Upper lobe of right lung (tissue), 1 donor: ENCODE data around the gene PTOV1. TPM values are rescaled to one million over a fixed set of nuclear protein-coding genes. Genes with fewer than 3 reads are reported as not detected.
A peak's percentile ranks its signal among the peaks of the same experiment; 100 is the strongest.

Experiments
- ATAC-seq: fragments of 200-7000 bp; cut with Tn5 transposase; one replicate; pipeline ENCODE4 v1.9.1; 2020; ENCODE audit warnings: mild to moderate bottlenecking, moderate library complexity
- DNase-seq: peaks from one replicate; pipeline ENCODE4 v3.0.0-alpha.2; 2020
- H3K27ac ChIP-seq: fragments of 200-600 bp; one replicate; pipeline ENCODE4 v1.8.0; 2022
- H3K27me3 ChIP-seq: fragments of 200-600 bp; one replicate; pipeline ENCODE4 v1.8.0; 2022; ENCODE audit warnings: mild to moderate bottlenecking
- H3K36me3 ChIP-seq: fragments of 200-600 bp; one replicate; pipeline ENCODE4 v1.8.0; 2022
- H3K4me1 ChIP-seq: fragments of 200-600 bp; one replicate; pipeline ENCODE4 v1.8.0; 2022
- H3K4me3 ChIP-seq: fragments of 200-600 bp; one replicate; pipeline ENCODE4 v1.8.0; 2022; ENCODE audit warnings: mild to moderate bottlenecking
- H3K9me3 ChIP-seq: fragments of 200-600 bp; one replicate; pipeline ENCODE4 v1.8.0; 2022
- intact Hi-C: fragments of 100-400 bp; cut with DNase I; formaldehyde crosslinking; loops from one replicate; pipeline ENCODE4 v1.11.0; 2022
- total RNA-seq: library from RNA; stranded (reverse); fragmentation: NEBNext Ultra II Directional; extraction: Animal tissue kit (Norgen Biotek cat#: 25700); gene quantifications from one replicate; pipeline ENCODE4 v1.2.1, GENCODE V29; 2021
- TF ChIP-seq, protein P1 (sequence below): fragments of 200-600 bp; IDR thresholded peaks from one replicate; pipeline ENCODE4 v1.8.0; 2022; ENCODE audit warnings: antibody characterized with exemption
- donor health status: DM: no; HTN: yes; CAD: no; lungs with severe emphysema.

PTOV1 gene
- total RNA-seq, 1 donor from 2014 or later = 104 TPM

DNA sequence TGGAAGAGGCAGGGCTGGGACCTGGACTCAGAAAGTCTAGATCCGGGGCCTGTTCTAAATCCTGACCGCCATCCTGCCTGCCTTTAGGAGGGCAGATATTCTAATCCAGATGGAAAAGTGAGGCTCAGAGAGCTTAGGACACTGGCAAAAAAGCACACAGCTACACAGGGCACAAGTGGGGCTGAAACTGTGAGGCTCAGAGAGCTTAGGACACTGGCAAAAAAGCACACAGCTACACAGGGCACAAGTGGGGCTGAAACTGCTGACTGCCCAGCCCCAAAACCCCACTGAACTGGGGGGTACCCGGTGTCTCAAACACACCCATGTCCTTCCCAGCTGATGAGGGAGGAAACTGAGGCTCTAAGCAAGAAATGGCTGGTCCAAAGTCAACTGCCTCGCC, 24.2 kb downstream of the PTOV1 start:
- Histone ChIP-seq H3K4me3 (peak overlapping the region; percentile 82), H3K27me3 (no peaks in the 10 kb centered on the region), H3K27ac (peak overlapping the region; percentile 100), H3K36me3 (peaks cover 15% of the 10 kb centered on the region), H3K4me1 (peaks cover 29% of the 10 kb centered on the region), H3K9me3 (no peaks in the 10 kb centered on the region)
- TF ChIP-seq, protein P1, sequence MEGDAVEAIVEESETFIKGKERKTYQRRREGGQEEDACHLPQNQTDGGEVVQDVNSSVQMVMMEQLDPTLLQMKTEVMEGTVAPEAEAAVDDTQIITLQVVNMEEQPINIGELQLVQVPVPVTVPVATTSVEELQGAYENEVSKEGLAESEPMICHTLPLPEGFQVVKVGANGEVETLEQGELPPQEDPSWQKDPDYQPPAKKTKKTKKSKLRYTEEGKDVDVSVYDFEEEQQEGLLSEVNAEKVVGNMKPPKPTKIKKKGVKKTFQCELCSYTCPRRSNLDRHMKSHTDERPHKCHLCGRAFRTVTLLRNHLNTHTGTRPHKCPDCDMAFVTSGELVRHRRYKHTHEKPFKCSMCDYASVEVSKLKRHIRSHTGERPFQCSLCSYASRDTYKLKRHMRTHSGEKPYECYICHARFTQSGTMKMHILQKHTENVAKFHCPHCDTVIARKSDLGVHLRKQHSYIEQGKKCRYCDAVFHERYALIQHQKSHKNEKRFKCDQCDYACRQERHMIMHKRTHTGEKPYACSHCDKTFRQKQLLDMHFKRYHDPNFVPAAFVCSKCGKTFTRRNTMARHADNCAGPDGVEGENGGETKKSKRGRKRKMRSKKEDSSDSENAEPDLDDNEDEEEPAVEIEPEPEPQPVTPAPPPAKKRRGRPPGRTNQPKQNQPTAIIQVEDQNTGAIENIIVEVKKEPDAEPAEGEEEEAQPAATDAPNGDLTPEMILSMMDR = no peak
- DNase-seq (no peak), ATAC-seq (no peak)
- intact Hi-C loops = no loop called here

DNA sequence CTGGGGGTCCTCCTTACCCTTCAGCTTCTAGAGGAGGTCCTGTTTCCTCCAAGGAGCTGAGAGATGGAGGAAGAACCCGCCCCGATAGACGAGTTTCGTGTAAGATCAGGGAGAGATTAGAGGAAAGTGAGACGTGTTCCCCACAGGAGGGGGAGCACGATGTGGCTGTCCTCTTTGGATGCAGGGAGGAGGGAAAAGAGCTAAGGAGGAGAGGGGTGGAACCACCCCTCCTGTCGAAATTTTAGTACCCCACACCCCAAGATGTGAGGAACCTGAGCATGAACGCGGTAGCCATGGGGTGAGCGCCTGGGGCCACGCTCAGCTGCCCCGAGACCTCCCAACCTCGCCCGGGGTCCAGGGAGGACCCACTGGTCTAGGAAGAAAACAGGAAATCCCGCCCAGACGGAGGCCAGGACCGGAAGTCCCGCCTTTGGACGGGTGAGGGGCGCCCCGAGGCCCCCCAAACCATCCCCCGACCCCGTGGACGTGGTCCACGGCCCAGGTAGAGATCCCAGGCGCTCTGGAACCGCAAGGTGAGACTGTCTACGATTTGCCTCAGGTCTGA, 25.0 kb downstream of the PTOV1 start:
- peak; percentile 2 for ATAC-seq
- peak; percentile 86 for DNase-seq

DNA sequence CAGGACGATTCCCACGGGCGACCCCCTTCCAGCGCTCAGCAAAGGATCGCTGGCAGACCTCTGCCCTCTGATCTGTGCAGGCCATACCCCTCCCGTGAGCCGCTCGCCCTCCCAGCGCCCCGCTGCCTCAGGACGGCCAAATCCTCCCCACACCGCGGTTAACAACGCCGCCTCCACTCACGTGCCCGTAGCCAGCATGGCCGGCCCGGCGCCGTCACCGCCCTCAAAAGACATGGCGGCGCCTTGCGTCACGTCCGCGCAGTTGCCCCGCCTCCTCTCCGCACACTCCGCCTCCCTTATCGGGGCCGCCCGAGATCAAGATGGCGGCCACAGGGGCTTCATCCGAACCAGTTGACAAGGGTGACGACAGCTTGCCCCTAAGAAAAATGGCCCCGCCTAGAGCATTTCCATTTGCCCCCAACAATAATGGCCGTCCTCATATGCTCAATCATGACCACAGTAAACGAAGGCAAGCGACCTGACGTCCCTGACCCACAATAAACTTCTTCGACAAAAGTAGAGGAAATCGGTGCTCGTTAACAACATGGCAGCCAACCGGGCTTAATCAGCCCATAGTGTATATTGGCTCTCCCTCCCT, 25.6 kb downstream of the PTOV1 start:
- H3K9me3 ChIP-seq = no peaks in the 10 kb centered on the region
- peaks cover 22% of the 10 kb centered on the region for H3K4me1 ChIP-seq
- intact Hi-C loops = no loop called here
- H3K4me3 ChIP-seq = peak overlapping the region; percentile 82
- H3K36me3 ChIP-seq = peaks cover 29% of the 10 kb centered on the region
- H3K27me3 ChIP-seq = no peaks in the 10 kb centered on the region
- peak; percentile 99 for DNase-seq
- H3K27ac ChIP-seq = peak overlapping the region; percentile 100
- peak; percentile 81 for ATAC-seq
- TF ChIP-seq, protein P1 = no peak

More for the DNA sequence above, 25.0 kb downstream of the PTOV1 start:
- Histone ChIP-seq H3K27me3 (no peaks in the 10 kb centered on the region), H3K27ac (peak overlapping the region; percentile 100), H3K36me3 (peaks cover 23% of the 10 kb centered on the region), H3K9me3 (no peaks in the 10 kb centered on the region), H3K4me1 (peaks cover 22% of the 10 kb centered on the region), H3K4me3 (peak overlapping the region; percentile 82)
- TF ChIP-seq, protein P1 = no peak
- intact Hi-C loops = no loop called here

DNA sequence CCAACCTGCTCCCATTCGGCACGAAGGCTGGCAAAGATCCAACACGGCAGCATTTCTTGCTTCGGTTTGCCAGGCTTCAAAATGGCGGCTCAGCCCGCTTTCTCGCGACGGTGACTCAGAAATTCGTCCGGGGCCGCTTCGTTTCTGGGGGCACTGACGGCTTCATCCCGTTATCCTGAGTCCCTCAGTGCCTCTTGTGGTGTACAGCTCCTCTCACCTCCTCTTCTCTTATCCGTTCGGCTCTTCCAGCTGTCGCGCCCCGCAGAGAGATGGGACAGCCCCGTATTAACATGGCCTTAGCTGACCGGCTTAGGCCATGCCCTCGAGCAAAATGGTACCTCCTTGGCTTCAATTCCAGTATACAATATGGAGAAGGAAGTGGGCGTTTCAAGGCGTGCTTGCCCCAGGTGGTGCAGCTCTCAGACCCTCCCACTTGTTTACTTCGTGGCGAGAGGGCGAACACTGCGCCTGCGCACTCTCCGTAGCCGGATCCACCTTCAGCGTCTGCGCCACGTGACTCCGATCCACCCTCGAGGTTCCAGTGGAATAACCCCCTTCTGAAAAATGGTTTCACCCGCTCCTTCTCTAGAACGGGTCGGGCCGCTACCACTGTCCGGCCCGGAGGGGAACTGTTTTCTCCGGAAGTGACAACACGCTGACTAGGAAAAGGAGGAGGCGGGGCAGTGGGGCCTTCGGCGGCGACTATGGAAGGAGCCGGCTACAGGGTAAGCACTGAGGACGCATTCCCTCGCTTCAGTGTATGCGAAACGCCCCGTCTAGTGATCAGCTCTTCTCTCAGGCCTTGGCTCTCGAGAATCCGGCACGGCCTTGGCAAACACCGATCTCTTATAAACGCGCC, 26.3 kb downstream of the PTOV1 start, which contains the start of the genes AKT1S1 and TBC1D17:
Gene AKT1S1 (minus strand): TSS at position 336 of the 859 bp plus-strand sequence. CDS start 4,060 bp downstream, outside the sequence.
Gene TBC1D17 (plus strand): TSS at position 683 of the 859 bp plus-strand sequence. CDS start 22 bp downstream, at position 705.
- Histone ChIP-seq H3K36me3 (peaks cover 36% of the 10 kb centered on the region), H3K27ac (peak within 1 kb of the TSS; percentile 100), H3K4me1 (peaks cover 22% of the 10 kb centered on the region), H3K9me3 (no peaks in the 10 kb centered on the region), H3K4me3 (peak within 1 kb of the TSS; percentile 82), H3K27me3 (no peaks in the 10 kb centered on the region)
- intact Hi-C loops = no loop called here
- DNase-seq (peak; percentile 99), ATAC-seq (peak; percentile 83)
- TF ChIP-seq, protein P1 = no peak

DNA sequence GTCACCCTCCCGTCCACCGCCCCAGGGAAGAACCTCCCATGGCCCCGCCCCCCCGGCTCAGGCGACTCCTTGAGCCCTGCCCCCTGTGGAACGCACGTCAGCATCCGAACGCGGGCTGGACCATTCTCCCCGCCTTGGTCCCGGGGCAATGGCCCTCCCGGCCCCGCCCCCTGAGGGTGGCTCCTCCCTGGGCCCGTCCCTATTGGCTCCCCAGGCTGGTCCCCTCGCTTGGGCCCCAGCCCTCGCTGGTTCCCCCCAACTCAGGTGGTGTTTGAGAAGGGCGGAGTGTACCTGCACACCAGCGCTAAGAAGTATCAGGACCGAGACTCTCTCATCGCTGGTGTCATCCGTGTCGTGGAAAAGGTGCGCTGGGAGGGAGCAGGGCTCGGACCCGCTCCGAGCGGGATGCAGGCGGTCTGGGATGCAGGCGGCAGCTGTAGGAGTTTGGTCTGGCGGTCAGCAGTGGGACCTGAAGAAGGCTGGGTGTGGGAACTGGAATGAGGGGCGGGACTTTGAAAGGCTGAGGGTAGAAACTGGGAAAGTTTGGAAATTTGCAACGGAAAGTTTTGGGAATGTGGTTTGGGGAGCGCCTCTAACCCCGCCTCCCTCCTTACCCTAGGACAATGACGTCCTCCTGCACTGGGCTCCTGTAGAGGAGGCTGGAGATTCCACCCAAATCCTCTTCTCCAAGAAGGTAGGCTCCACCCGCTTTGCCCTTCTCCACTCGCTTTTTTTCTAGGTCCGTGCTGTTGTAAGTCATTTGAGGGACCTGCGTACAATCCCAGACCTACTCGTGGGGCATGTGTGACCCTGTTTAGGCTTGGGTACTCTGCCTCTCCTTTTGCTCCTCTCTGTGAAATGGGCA, 27.2 kb downstream of the PTOV1 start:
- Histone ChIP-seq H3K36me3 (peaks cover 45% of the 10 kb centered on the region), H3K27ac (peak overlapping the region; percentile 100), H3K27me3 (no peaks in the 10 kb centered on the region), H3K9me3 (no peaks in the 10 kb centered on the region), H3K4me1 (peaks cover 22% of the 10 kb centered on the region), H3K4me3 (peak overlapping the region; percentile 82)
- TF ChIP-seq, protein P1 = no peak
- DNase-seq = peak; percentile 100
- ATAC-seq = peak; percentile 83
- intact Hi-C loops = no loop called here
